HCT116 (cell line): ENCODE data around the gene ATP2B1. TPM values are rescaled to one million over a fixed set of nuclear protein-coding genes. Genes with fewer than 3 reads are reported as not detected.

Experiments
- ATAC-seq: fragments of 200-7000 bp; cut with Tn5 transposase; 2 replicates; pipeline ENCODE4 v1.9.1; 2020; ENCODE audit warnings: mild to moderate bottlenecking, moderate library complexity
- BruUV-seq: library from RNA; stranded (reverse); fragments of 400-500 nt; replicated peaks from 2 replicates; lab custom pipeline; 2021; lab: Mats Ljungman, UMichigan
- CTCF ChIA-PET: fragments of 300-600 bp; sonication (Branson Sonifier 250); formaldehyde crosslinking; loops from one replicate; lab custom pipeline; 2021; ENCODE audit warnings: antibody characterized with exemption; lab: Charles Lee
- POLR2A ChIA-PET: fragments of 300-600, 350-600 bp; sonication (Branson Sonifier 250); formaldehyde crosslinking; loops from one replicate; lab custom pipeline; 2021; ENCODE audit warnings: antibody characterized with exemption; lab: Charles Lee
- RAD21 ChIA-PET, 2 experiments: fragments of 300-600 bp; sonication (Branson Sonifier 250); formaldehyde crosslinking; loops; one replicate each; lab custom pipeline; 2023; ENCODE audit warnings: low total read pairs in 2 of 2; ENCODE audit not compliant: uncharacterized antibody in 2 of 2, unreplicated experiment in 2 of 2, low non-redundant PET in 1 of 2; lab: Charles Lee
- DNase-seq: peaks from one replicate; pipeline ENCODE4 v3.0.0-alpha.2; 2010; ENCODE audit warnings: low read depth, low spot score
- H2AFZ ChIP-seq: fragments of 200-600 bp; shearing (Covaris generic), sonication (generic); 2 replicates; pipeline ENCODE4 v1.6.1; 2017; ENCODE audit warnings: low read depth, mixed run types, mixed read lengths, antibody characterized with exemption, low read length; ENCODE audit not compliant: poor library complexity, severe bottlenecking
- H3K27ac ChIP-seq: 2 replicates; pipeline ENCODE4 v1.5.1; 2012; ENCODE audit warnings: low read depth, low read length
- H3K27me3 ChIP-seq: fragments of 200-600 bp; sonication (generic); 2 replicates; pipeline ENCODE4 v1.6.1; 2016; ENCODE audit warnings: mixed run types, low read length, mixed read lengths; ENCODE audit not compliant: insufficient read depth
- H3K36me3 ChIP-seq, 2 experiments: fragments of 200-500 bp in 1 of 2; fragments of 200-600 bp in 1 of 2; sonication (Bioruptor generic) in 1 of 2; sonication (generic) in 1 of 2; 2 replicates each; pipeline versions ENCODE4 v1.5.1 to v1.6.1; 2014 to 2016; ENCODE audit warnings: low read length in 2 of 2, inconsistent platforms in 1 of 2, mixed read lengths in 1 of 2, mixed run types in 1 of 2; ENCODE audit not compliant: insufficient read depth in 2 of 2, control insufficient read depth in 1 of 2
- H3K4me1 ChIP-seq, 2 experiments: fragments of 200-600 bp in 1 of 2; sonication (generic) in 1 of 2; 2 replicates each; pipeline versions ENCODE4 v1.5.1 to v1.6.1; 2012 to 2017; ENCODE audit warnings: low read length in 2 of 2, inconsistent platforms in 1 of 2, mild to moderate bottlenecking in 1 of 2, mixed read lengths in 1 of 2, mixed run types in 1 of 2, moderate library complexity in 1 of 2; ENCODE audit not compliant: insufficient read depth in 2 of 2, control insufficient read depth in 1 of 2
- H3K4me2 ChIP-seq: fragments of 200-600 bp; sonication (generic); 2 replicates; pipeline ENCODE4 v1.6.1; 2017; ENCODE audit warnings: mixed run types, low read length, mixed read lengths
- H3K4me3 ChIP-seq, 2 experiments: fragments of 200-600 bp in 1 of 2; sonication (generic) in 1 of 2; replicated peaks in 1 of 2; 2 replicates each; pipeline ENCODE4 v1.5.1; 2011 to 2016; ENCODE audit warnings: low read length in 2 of 2, control low read depth in 1 of 2, low read depth in 1 of 2, mild to moderate bottlenecking in 1 of 2, mixed read lengths in 1 of 2, mixed run types in 1 of 2
- H3K79me2 ChIP-seq: fragments of 200-600 bp; sonication (generic); 2 replicates; pipeline ENCODE4 v1.6.1; 2017; ENCODE audit warnings: mild to moderate bottlenecking, mixed run types, low read length, moderate library complexity, mixed read lengths; ENCODE audit not compliant: insufficient read depth
- H3K9ac ChIP-seq: fragments of 200-600 bp; sonication (generic); 2 replicates; pipeline ENCODE4 v1.6.1; 2016; ENCODE audit warnings: low read length, mixed read lengths
- H3K9me2 ChIP-seq: fragments of 200-600 bp; sonication (generic), shearing (Covaris generic); 2 replicates; pipeline ENCODE4 v1.6.1; 2017; ENCODE audit warnings: mixed run types, mild to moderate bottlenecking, moderate library complexity; ENCODE audit not compliant: insufficient read depth
- H3K9me3 ChIP-seq, 2 experiments: fragments of 200-500 bp in 1 of 2; fragments of 200-600 bp in 1 of 2; sonication (Bioruptor generic) in 1 of 2; sonication (generic) in 1 of 2; 2 replicates each; pipeline ENCODE4 v1.6.1; 2014 to 2017; ENCODE audit warnings: low read length in 2 of 2, mixed read lengths in 2 of 2, inconsistent platforms in 1 of 2, low read depth in 1 of 2, mild to moderate bottlenecking in 1 of 2, mixed run types in 1 of 2, moderate library complexity in 1 of 2; ENCODE audit not compliant: control insufficient read depth in 1 of 2, insufficient read depth in 1 of 2
- H4K20me1 ChIP-seq: fragments of 200-600 bp; sonication (generic), shearing (Covaris generic); 2 replicates; pipeline ENCODE4 v1.6.1; 2017; ENCODE audit warnings: mixed run types, mild to moderate bottlenecking, moderate library complexity; ENCODE audit not compliant: insufficient read depth
- CEBPB ChIP-seq: IDR thresholded peaks from 2 replicates; pipeline ENCODE4 v1.6.1; 2012; ENCODE audit warnings: low read depth
- EGR1 ChIP-seq: IDR thresholded peaks from 2 replicates; pipeline ENCODE4 v1.6.1; 2012; ENCODE audit warnings: low read depth
- EZH2 ChIP-seq: fragments of 200-600 bp; sonication (generic); IDR thresholded peaks from 2 replicates; pipeline ENCODE4 v1.6.1; 2017; ENCODE audit warnings: antibody characterized with exemption, mixed run types
- MAX ChIP-seq: IDR thresholded peaks from 2 replicates; pipeline ENCODE4 v1.6.1; 2012
- POLR2A ChIP-seq: IDR thresholded peaks from 2 replicates; pipeline ENCODE4 v1.7.0; 2011; ENCODE audit warnings: borderline replicate concordance; ENCODE audit not compliant: insufficient read depth, insufficient read length; ENCODE audit errors: extremely low read depth
- SRF ChIP-seq: IDR thresholded peaks from 2 replicates; pipeline ENCODE4 v1.6.1; 2012; ENCODE audit warnings: low read depth
- YY1 ChIP-seq: IDR thresholded peaks from 2 replicates; pipeline ENCODE4 v1.6.1; 2011; ENCODE audit warnings: low read length, low read depth, moderate library complexity, mild to moderate bottlenecking; ENCODE audit not compliant: insufficient replicate concordance; ENCODE audit errors: extremely low read depth
- ZBTB33 ChIP-seq: IDR thresholded peaks from 2 replicates; pipeline ENCODE4 v1.6.1; 2011; ENCODE audit warnings: mild to moderate bottlenecking, low read length, moderate library complexity; ENCODE audit not compliant: insufficient replicate concordance; ENCODE audit errors: extremely low read depth
- ZNF274 ChIP-seq: fragments of 200-500 bp; sonication (Bioruptor generic); IDR thresholded peaks from 2 replicates; pipeline ENCODE4 v1.6.1; 2014; ENCODE audit warnings: mild to moderate bottlenecking, low read depth, low read length, inconsistent platforms
- intact Hi-C: fragments of 100-400 bp; cut with micrococcal nuclease; formaldehyde crosslinking; loops from 2 replicates; pipeline ENCODE4 v1.10.0; 2022
- total RNA-seq: library from RNA; stranded (reverse); gene quantifications from one replicate; pipeline ENCODE4 v1.2.1, GENCODE V29; 2021; ENCODE audit not compliant: unreplicated experiment

ATP2B1 gene
- total RNA-seq, 1 experiment from 2014 or later: 62.4 TPM

DNA sequence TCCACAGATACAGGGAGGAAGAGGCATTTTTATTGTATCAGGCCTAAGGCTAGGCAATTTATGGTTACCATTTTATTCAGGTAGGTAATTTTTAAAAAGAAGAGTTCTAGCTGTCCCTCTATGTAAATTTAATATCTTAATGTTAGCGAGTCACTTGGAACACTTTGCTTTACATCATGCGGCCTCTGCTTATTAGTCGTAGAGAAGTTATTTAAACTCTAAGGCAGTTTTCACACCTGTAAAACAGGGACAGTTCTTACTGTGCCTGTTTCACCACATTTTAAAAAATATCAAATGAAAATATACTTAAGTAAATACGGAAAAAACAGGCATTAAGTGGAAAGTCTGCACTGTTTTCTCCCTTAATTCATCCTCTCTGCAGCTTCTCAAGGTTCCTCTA lies 111.4 kb downstream of the ATP2B1 start:
- DNase-seq (no peak), ATAC-seq (no peak)
- H2AFZ ChIP-seq: no peak overlapping the region
- no peaks in the 10 kb centered on the region for H3K27me3 ChIP-seq
- no peak overlapping the region for H3K4me3 ChIP-seq
- H3K79me2 ChIP-seq: no peaks in the 10 kb centered on the region
- no peaks in the 10 kb centered on the region for H3K4me1 ChIP-seq
- TF ChIP-seq YY1 (no peak), EGR1 (no peak), ZNF274 (no peak), POLR2A (no peak), SRF (no peak), CEBPB (no peak)
- ChIA-PET RAD21 (no interaction called here), POLR2A (no interaction called here), CTCF (no interaction called here)
- H3K36me3 ChIP-seq: 0 out of 4 replicates have a peak, but pooled peaks cover 0 to 2% of the 10 kb centered on the region in 2 experiments
- H3K9me3 ChIP-seq: no peaks in the 10 kb centered on the region
- intact Hi-C loops: no loop called here
- BruUV-seq: no TSS peak
- H3K4me2 ChIP-seq: no peak overlapping the region
- no peak overlapping the region for H3K9ac ChIP-seq
- H4K20me1 ChIP-seq: no peaks in the 10 kb centered on the region
- H3K9me2 ChIP-seq: no peaks in the 10 kb centered on the region
- H3K27ac ChIP-seq: no peak overlapping the region

- Histone ChIP-seq H3K27me3 (no peaks in the 10 kb centered on the region), H2AFZ (no peak overlapping the region), H3K9me3 (no peaks in the 10 kb centered on the region), H3K36me3 (peaks cover 0 to 8% of the 10 kb centered on the region in 2 experiments; a peak in 3 of 4 replicates), H3K4me1 (no peaks in the 10 kb centered on the region), H4K20me1 (no peaks in the 10 kb centered on the region), H3K9ac (no peak overlapping the region), H3K9me2 (no peaks in the 10 kb centered on the region), H3K27ac (no peak overlapping the region), H3K4me2 (no peak overlapping the region), H3K4me3 (no peak overlapping the region), H3K79me2 (no peaks in the 10 kb centered on the region)
- no peak for ATAC-seq
- ChIA-PET POLR2A (no interaction called here), CTCF (no interaction called here), RAD21 (no interaction called here)
- TF ChIP-seq EGR1 (no peak), MAX (no peak), EZH2 (no peak), ZBTB33 (no peak)
- no peak for DNase-seq
- intact Hi-C loops: no loop called here
- no TSS peak for BruUV-seq
These were observed 114.8 kb downstream of the ATP2B1 start for GRCh38 chr12:89593873-89594272.
